Panc1 (cell line): ENCODE results near the gene MNX1. TPM values are rescaled to one million over a fixed set of nuclear protein-coding genes. Genes with fewer than 3 reads are reported as not detected.

Experiments
- ATAC-seq: fragments of 200-7000 bp; cut with Tn5 transposase; 2 replicates; pipeline ENCODE4 v1.9.1; 2020; ENCODE audit warnings: mild to moderate bottlenecking, moderate library complexity
- BruUV-seq: library from RNA; stranded (reverse); fragments of 400-500 nt; replicated peaks from 2 replicates; lab custom pipeline; 2021; lab: Mats Ljungman, UMichigan
- CTCF ChIA-PET: fragments of 300-600 bp; sonication (Branson Sonifier 250); formaldehyde crosslinking; loops from one replicate; lab custom pipeline; 2022; ENCODE audit warnings: antibody characterized with exemption; lab: Charles Lee
- POLR2A ChIA-PET: fragments of 300-600 bp; sonication (Branson Sonifier 250); formaldehyde crosslinking; loops from one replicate; lab custom pipeline; 2022; ENCODE audit warnings: antibody characterized with exemption; lab: Charles Lee
- DNase-seq: peaks from one replicate; pipeline ENCODE4 v3.0.0-alpha.2; 2010; ENCODE audit warnings: low read depth, low spot score
- H3K27ac ChIP-seq: 2 replicates; pipeline ENCODE4 v1.5.1; 2011; ENCODE audit warnings: mild to moderate bottlenecking, low read length, inconsistent platforms
- H3K27me3 ChIP-seq: fragments of 200-500 bp; sonication (Bioruptor generic); 2 replicates; pipeline ENCODE4 v1.6.0; 2014; ENCODE audit warnings: low read length, inconsistent platforms; ENCODE audit not compliant: control insufficient read depth, insufficient read depth
- H3K36me3 ChIP-seq: fragments of 200-500 bp; sonication (Bioruptor generic); 2 replicates; pipeline ENCODE4 v1.5.1; 2014; ENCODE audit warnings: inconsistent platforms, mild to moderate bottlenecking, low read length, moderate library complexity; ENCODE audit not compliant: control insufficient read depth, insufficient read depth
- H3K4me1 ChIP-seq: 2 replicates; pipeline ENCODE4 v1.5.1; 2011; ENCODE audit warnings: inconsistent platforms, mild to moderate bottlenecking, low read length, moderate library complexity; ENCODE audit not compliant: control insufficient read depth, insufficient read depth
- H3K4me3 ChIP-seq, 2 experiments: 2 replicates each; pipeline ENCODE4 v1.5.1; 2011 to 2012; ENCODE audit warnings: low read depth in 2 of 2, low read length in 2 of 2, mild to moderate bottlenecking in 2 of 2, inconsistent platforms in 1 of 2, moderate library complexity in 1 of 2
- H3K9me3 ChIP-seq: fragments of 200-500 bp; sonication (Bioruptor generic); 2 replicates; pipeline ENCODE4 v1.5.1; 2014; ENCODE audit warnings: low read depth, mild to moderate bottlenecking, inconsistent platforms, low read length, moderate library complexity; ENCODE audit not compliant: control insufficient read depth, insufficient read depth
- POLR2AphosphoS5 ChIP-seq: IDR thresholded peaks from 2 replicates; pipeline ENCODE4 v1.6.1; 2012; ENCODE audit warnings: mild to moderate bottlenecking, low read depth, low read length, moderate library complexity
- REST ChIP-seq, 2 experiments: IDR thresholded peaks; 2 replicates each; pipeline ENCODE4 v1.6.1; 2011 to 2012; ENCODE audit warnings: low read depth in 2 of 2, control low read depth in 1 of 2, low read length in 1 of 2, mild to moderate bottlenecking in 1 of 2, moderate library complexity in 1 of 2; ENCODE audit not compliant: insufficient read depth in 1 of 2
- SIN3A ChIP-seq: IDR thresholded peaks from 2 replicates; pipeline ENCODE4 v1.6.1; 2012; ENCODE audit warnings: low read depth, mild to moderate bottlenecking, low read length, moderate library complexity, borderline replicate concordance; ENCODE audit not compliant: insufficient read depth
- TCF7L2 ChIP-seq: IDR thresholded peaks from 2 replicates; pipeline ENCODE4 v1.6.1; 2011; ENCODE audit warnings: mild to moderate bottlenecking, low read depth, low read length, inconsistent platforms
- in situ Hi-C: cut with HindIII; loops from 2 replicates; pipeline ENCODE4 v1.10.0; 2016; ENCODE audit warnings: low sequenced_read_pairs, low pct_unique_long_range_greater_than_20kb
- intact Hi-C: fragments of 100-400 bp; cut with micrococcal nuclease; formaldehyde crosslinking; loops from one replicate; pipeline ENCODE4 v1.10.0; 2022; ENCODE audit not compliant: unreplicated experiment
- total RNA-seq: library from RNA; stranded (reverse); gene quantifications from one replicate; pipeline ENCODE4 v1.2.1, GENCODE V29; 2021; ENCODE audit not compliant: unreplicated experiment
- TF ChIP-seq, protein P1 (sequence below): fragments of 450-650 bp; IDR thresholded peaks from 2 replicates; pipeline ENCODE4 v1.5.1; 2017; ENCODE audit warnings: mild to moderate bottlenecking

MNX1 gene
- total RNA-seq, 1 experiment from 2014 or later, result 3.6 TPM

- no TSS peak for BruUV-seq
- TF ChIP-seq, protein P1, sequence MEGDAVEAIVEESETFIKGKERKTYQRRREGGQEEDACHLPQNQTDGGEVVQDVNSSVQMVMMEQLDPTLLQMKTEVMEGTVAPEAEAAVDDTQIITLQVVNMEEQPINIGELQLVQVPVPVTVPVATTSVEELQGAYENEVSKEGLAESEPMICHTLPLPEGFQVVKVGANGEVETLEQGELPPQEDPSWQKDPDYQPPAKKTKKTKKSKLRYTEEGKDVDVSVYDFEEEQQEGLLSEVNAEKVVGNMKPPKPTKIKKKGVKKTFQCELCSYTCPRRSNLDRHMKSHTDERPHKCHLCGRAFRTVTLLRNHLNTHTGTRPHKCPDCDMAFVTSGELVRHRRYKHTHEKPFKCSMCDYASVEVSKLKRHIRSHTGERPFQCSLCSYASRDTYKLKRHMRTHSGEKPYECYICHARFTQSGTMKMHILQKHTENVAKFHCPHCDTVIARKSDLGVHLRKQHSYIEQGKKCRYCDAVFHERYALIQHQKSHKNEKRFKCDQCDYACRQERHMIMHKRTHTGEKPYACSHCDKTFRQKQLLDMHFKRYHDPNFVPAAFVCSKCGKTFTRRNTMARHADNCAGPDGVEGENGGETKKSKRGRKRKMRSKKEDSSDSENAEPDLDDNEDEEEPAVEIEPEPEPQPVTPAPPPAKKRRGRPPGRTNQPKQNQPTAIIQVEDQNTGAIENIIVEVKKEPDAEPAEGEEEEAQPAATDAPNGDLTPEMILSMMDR, result no peak
- TF ChIP-seq POLR2AphosphoS5 (no peak), SIN3A (no peak)
- intact Hi-C loops, result no loop called here
- Histone ChIP-seq H3K36me3 (no peaks in the 10 kb centered on the region), H3K4me3 (no peak overlapping the region), H3K4me1 (no peaks in the 10 kb centered on the region), H3K27ac (no peak overlapping the region), H3K27me3 (no peaks in the 10 kb centered on the region), H3K9me3 (no peaks in the 10 kb centered on the region; the same call in 1 of the 2 replicates)
- in situ Hi-C loops, result no loop called here
- ATAC-seq (no peak), DNase-seq (no peak)
- CTCF ChIA-PET, result no interaction called here
- POLR2A ChIA-PET, result no interaction called here
Measured at GRCh38 chr7:157056957-157057902, 46.8 kb upstream of the MNX1 start.

- Histone ChIP-seq H3K36me3 (no peaks in the 10 kb centered on the region), H3K27me3 (no peaks in the 10 kb centered on the region), H3K4me3 (no peak overlapping the region), H3K9me3 (no peaks in the 10 kb centered on the region), H3K4me1 (no peaks in the 10 kb centered on the region), H3K27ac (no peak overlapping the region)
- in situ Hi-C loops, result no loop called here
- intact Hi-C loops, result no loop called here
- ChIA-PET POLR2A (no interaction called here), CTCF (no interaction called here)
- 0 out of 2 replicates have a peak, but pooled peaks have one; percentile 21 for ATAC-seq
- no peak for DNase-seq
- no peak for TF ChIP-seq POLR2AphosphoS5
- no peak for TF ChIP-seq SIN3A
- TF ChIP-seq TCF7L2, result no peak
- TF ChIP-seq, protein P1, result no peak
- no peak for TF ChIP-seq REST (IDR thresholded peaks at IDR 0.05; ENCODE audit: insufficient read depth in 1 of 2, low read depth in 2 of 2, low read length in 1 of 2)
- BruUV-seq, result no TSS peak
Measured at GRCh38 chr7:157056246-157056645, 45.8 kb upstream of the MNX1 start.
